ENCODE data around the gene MPRIP.
"Not testable (repeated sequence)": the region's sequence is repeated elsewhere in the genome, so short reads cannot be mapped to it uniquely, and the experiment has no call there.

Gene MPRIP

GRCh38 chr17:17013828-17014747 is 28.2 kb upstream of the MPRIP start:
- not testable (repeated sequence) for DNase-seq

- not testable (repeated sequence) for DNase-seq
Measured at GRCh38 chr17:17014748-17015124, 27.5 kb upstream of the MPRIP start.

DNA sequence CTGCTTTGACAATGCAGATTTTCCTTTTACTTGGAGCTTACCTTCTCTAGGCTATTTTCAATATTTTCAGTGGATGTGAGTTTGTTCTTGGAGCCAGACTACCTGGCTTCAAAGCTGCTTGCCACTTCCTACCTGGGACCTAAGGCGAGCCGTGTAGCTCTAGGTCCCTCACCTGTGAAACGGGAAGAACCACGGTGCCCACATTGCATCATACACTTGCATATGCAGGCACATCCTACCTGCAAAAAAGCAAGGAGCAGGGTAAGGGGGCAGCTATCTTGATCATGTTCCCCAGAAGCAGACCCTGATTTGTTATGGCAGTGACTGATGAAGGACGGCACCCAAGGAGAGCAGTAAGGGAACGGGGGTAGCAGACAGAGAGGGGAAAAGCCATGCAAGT is 27.0 kb upstream of the MPRIP start:
- DNase-seq, result no peak

- DNase-seq, result not testable (repeated sequence)
Measured at GRCh38 chr17:17016199-17017197, 25.8 kb upstream of the MPRIP start.

GRCh38 chr17:17017343-17018014 is 24.8 kb upstream of the MPRIP start:
- DNase-seq, result no peak

GRCh38 chr17:17018021-17018441 is 24.2 kb upstream of the MPRIP start:
- DNase-seq, result no peak

DNA sequence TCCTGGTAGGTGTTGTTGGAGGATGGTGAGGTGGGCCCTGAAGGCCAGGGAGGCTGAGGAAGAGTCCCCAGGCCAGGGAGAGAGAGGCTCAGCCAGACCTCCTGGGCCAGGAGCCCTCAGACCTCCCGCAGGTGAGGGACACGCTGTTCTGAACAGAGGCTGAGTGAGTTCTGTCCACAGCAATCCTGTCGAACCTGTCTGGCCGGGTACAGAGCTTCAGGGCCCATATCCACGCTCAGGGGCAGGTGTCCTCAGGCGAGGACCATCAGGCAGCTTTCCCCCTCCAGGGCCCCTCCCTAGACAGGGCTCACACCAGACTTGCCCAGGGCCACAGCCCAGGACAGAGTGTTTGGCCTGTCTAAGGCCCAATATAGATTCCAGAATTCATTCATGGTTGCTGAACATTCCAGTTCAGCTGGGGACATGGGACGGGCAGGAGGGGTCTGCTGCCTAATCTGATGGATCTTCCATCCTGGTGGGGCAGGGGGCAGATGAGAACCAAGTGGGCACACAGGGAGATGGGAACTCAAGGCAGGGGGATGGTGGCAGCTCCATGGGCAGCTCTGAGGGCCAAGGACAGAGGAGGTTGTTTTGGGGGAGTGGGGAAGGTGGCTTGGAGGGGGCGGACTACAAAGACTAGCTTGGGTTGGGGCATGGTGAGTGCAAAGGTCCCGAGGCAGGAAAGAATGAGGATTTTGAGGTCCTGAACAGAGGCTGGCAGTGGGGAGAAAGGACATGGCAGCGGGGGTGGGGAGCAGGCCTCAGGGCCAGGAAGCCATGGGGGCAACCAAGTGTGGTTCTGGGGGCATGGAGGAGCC is 23.4 kb upstream of the MPRIP start:
- no peak for DNase-seq

DNA sequence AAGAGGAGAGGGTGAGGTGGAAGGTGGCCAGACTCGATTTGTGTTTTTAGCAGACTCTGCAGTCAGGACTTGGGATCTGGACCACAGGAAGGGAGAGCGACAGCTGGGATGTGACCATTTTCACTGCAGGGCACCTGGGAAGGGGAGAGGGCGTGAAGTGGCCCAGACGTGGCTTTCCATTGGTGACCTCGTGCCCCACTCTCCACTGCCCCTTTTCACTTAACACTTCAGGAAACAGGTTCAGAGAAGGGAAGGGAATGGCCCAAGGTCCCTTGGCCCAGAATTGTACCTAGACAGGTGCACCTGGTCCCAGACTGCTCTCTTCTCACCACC is 22.9 kb upstream of the MPRIP start:
- DNase-seq, result no peak

DNA sequence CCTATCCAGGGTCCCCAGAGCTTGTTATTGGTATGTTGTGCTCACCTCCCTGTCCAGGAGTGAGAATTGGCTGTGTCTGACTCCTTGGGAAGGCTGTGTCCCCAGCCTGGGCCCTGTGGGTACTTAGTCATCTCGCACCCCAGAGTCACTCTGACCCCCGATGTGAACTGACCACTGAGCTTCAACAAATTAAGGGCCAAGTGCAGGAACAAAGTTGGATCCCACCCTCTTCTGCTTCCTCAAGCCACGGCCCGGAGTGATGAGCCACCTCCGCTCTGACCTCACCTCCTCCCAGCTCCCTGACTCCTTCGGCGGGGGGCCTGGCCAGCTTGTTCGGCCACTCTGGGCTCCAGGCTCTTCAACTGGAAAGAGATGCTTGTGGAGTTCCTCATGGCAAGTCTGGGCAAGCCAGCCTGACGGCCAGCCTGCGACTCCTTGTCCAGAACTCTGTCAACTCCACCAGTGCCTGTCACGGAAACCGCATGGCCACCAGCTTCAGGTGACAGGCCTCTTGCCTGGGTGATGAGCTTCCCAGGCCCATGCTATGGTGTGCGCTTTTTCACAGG is 22.3 kb upstream of the MPRIP start:
- DNase-seq, result no peak

- DNase-seq, result no peak
Measured at GRCh38 chr17:17020821-17021193, 21.4 kb upstream of the MPRIP start.

DNA sequence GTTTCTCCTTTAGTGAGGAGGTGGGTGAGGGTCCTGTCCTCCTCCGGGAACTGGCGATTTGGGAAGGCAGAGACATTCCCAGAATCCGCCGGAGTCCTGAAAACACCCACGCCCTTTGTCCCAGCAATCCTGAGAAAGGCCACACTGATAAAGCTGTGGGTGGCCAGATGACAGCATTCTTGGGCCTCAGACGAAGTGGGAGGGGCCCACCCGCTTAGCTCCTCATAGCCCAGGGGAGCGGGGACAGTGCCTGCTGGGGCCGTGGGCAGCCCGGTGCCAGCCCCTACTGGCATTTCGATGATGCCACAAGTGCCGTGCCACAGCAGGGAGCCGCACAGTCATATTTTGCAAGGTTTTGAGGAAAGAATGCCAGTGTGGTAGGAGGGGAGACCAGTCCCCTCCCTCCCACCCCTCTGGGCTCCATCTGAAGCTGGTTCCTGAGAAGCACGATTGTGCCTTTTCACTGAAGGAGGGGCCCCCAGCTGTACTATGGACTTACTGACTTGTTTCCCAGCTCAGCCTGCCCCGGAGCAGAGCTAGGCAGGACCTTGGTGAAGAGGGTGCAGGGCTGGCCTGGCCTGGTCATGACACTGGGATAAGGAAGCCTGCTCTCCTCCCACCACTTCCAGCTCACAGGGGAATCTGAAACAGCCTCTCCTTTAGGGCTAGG is 20.9 kb upstream of the MPRIP start:
- DNase-seq, result no peak

- no peak for DNase-seq
Measured at GRCh38 chr17:17022011-17022410, 20.2 kb upstream of the MPRIP start.

- no peak for DNase-seq
Measured at GRCh38 chr17:17022456-17022855, 19.8 kb upstream of the MPRIP start.

DNA sequence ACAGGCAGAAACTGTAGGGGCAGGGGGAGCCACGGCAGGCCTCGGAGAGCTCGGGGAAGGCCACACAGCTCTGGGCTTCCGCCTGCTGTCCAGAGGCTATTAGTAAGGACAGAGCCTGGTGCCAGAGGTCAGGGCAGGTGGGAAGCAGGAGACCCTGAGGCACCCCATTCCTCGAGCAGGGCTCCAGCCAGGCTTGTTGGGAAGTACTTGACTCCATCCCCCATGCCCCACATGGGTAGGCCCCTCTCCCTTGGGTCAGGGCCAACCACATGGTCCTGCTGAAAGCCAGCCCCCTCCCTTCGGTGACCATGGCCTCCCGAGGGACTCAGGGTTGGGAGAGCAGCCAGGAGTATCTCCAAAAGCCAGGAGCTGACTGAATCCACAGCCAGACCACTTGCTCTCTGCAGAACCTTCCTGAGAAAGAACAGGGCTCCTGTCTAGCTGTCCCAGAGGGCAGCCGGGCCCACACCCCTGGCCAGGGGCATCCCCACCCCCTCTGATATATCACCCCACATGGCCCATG is 17.4 kb upstream of the MPRIP start:
- no peak for DNase-seq

DNA sequence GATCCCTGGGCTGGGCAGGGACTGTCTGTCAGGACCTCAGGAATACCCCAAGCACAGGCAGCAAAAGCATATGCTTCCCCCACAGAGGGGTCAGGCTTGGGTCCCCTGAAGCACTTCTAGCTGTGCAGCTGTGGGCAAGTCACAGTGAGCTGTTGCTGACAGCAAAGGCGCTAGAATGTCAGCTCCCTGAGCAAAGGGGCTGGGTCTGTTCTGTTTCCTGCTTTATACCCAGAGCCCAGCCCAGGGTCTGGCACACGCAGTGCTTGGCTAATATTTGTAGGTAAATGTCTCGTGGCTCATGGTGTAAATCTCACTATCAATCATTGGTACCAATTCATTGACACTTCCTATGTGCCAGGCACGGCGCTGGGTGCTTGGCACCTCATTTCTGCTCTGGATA is 16.6 kb upstream of the MPRIP start:
- no peak for DNase-seq

- DNase-seq, result no peak
Measured at GRCh38 chr17:17026163-17026562, 16.1 kb upstream of the MPRIP start.

GRCh38 chr17:17027442-17028058 is 14.7 kb upstream of the MPRIP start:
- no peak for DNase-seq

- DNase-seq, result no peak
Measured at GRCh38 chr17:17028059-17028877, 14.0 kb upstream of the MPRIP start.

GRCh38 chr17:17028878-17029535 is 13.2 kb upstream of the MPRIP start:
- no peak for DNase-seq
